ENCODE results near the gene COX7B2. TPM values are rescaled to one million over a fixed set of nuclear protein-coding genes. Genes with fewer than 3 reads are reported as not detected.

The COX7B2 gene
- total RNA-seq, 1 experiment from 2014 or later = not detected

DNA sequence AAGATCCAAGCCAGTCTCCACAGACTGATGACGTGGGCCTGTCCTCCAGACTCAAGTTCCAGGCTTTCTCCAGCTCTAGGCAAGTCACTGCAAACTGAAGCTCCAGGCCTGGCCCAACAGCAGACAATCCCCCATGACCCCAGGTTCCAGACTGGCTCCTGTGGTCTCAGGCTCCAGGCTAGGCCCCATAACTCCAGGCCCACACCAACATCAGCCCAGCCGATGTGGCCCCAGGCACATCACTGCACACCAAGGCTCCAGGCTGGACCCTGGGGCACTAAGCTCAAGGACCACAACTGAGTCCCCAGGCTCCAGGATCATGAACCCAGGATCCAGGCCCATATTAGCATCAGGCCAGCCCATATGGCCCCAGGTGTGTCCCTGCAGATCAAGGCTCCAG is 143.6 kb downstream of the COX7B2 start:
- ATAC-seq (no peak), DNase-seq (ENCODE audit: low read depth, low spot score) (no peak)
- Histone ChIP-seq H3K9ac (ENCODE audit: low read length) (no peak overlapping the region), H3K79me2 (ENCODE audit: insufficient read depth, low read length) (no peaks in the 10 kb centered on the region), H3K4me3 (replicated peaks in 1 of 2; ENCODE audit: low read depth in 1 of 2, low read length in 2 of 2) (no peak overlapping the region), H2AFZ (ENCODE audit: low read depth, low read length, poor library complexity, severe bottlenecking) (no peak overlapping the region), H3K4me2 (ENCODE audit: low read length) (no peak overlapping the region), H3K27ac (ENCODE audit: low read depth, low read length) (no peak overlapping the region), H3K9me2 (ENCODE audit: insufficient read depth) (no peaks in the 10 kb centered on the region), H4K20me1 (ENCODE audit: insufficient read depth) (no peaks in the 10 kb centered on the region), H3K36me3 (ENCODE audit: control insufficient read depth in 1 of 2, insufficient read depth in 2 of 2, low read length in 2 of 2) (no peaks in the 10 kb centered on the region), H3K9me3 (ENCODE audit: control insufficient read depth in 1 of 2, insufficient read depth in 1 of 2, low read depth in 1 of 2, low read length in 2 of 2) (peaks cover 0 to 13% of the 10 kb centered on the region in 2 experiments; a peak in 1 of 4 replicates), H3K27me3 (ENCODE audit: insufficient read depth, low read length) (no peaks in the 10 kb centered on the region), H3K4me1 (ENCODE audit: control insufficient read depth in 1 of 2, insufficient read depth in 2 of 2, low read length in 2 of 2) (no peaks in the 10 kb centered on the region)
- POLR2A ChIA-PET = no interaction called here
- BruUV-seq (replicated peaks) = no TSS peak
- intact Hi-C loops (cut with micrococcal nuclease) = no loop called here
- CTCF ChIA-PET = no interaction called here
- TF ChIP-seq, protein P1, sequence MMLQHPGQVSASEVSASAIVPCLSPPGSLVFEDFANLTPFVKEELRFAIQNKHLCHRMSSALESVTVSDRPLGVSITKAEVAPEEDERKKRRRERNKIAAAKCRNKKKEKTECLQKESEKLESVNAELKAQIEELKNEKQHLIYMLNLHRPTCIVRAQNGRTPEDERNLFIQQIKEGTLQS (IDR thresholded peaks at IDR 0.05) = no peak
- TF ChIP-seq EZH2phosphoT487 (IDR thresholded peaks at IDR 0.05; ENCODE audit: borderline replicate concordance) (no peak), SRF (IDR thresholded peaks at IDR 0.05; ENCODE audit: low read depth) (no peak), TCF7L2 (IDR thresholded peaks at IDR 0.05; ENCODE audit: borderline replicate concordance, extremely low read depth, insufficient read depth, insufficient read length) (no peak), RAD21 (IDR thresholded peaks at IDR 0.05; ENCODE audit: low read depth) (no peak), EZH2 (IDR thresholded peaks at IDR 0.05) (no peak), YY1 (IDR thresholded peaks at IDR 0.05; ENCODE audit: extremely low read depth, insufficient replicate concordance, low read depth, low read length) (no peak), CEBPB (IDR thresholded peaks at IDR 0.05; ENCODE audit: low read depth) (no peak), POLR2A (IDR thresholded peaks at IDR 0.05; ENCODE audit: borderline replicate concordance, extremely low read depth, insufficient read depth, insufficient read length) (no peak), JUND (IDR thresholded peaks at IDR 0.05) (no peak), CBX3 (IDR thresholded peaks at IDR 0.05; ENCODE audit: low read depth) (no peak), SP1 (IDR thresholded peaks at IDR 0.05; ENCODE audit: low read depth) (no peak), ZNF274 (IDR thresholded peaks at IDR 0.05; ENCODE audit: low read depth, low read length) (no peak), FOSL1 (IDR thresholded peaks at IDR 0.05; ENCODE audit: low read depth) (no peak), ZFX (IDR thresholded peaks at IDR 0.05) (no peak), POLR2AphosphoS5 (IDR thresholded peaks at IDR 0.05; ENCODE audit: low read depth, low read length) (no peak)
- TF ChIP-seq, protein P2, sequence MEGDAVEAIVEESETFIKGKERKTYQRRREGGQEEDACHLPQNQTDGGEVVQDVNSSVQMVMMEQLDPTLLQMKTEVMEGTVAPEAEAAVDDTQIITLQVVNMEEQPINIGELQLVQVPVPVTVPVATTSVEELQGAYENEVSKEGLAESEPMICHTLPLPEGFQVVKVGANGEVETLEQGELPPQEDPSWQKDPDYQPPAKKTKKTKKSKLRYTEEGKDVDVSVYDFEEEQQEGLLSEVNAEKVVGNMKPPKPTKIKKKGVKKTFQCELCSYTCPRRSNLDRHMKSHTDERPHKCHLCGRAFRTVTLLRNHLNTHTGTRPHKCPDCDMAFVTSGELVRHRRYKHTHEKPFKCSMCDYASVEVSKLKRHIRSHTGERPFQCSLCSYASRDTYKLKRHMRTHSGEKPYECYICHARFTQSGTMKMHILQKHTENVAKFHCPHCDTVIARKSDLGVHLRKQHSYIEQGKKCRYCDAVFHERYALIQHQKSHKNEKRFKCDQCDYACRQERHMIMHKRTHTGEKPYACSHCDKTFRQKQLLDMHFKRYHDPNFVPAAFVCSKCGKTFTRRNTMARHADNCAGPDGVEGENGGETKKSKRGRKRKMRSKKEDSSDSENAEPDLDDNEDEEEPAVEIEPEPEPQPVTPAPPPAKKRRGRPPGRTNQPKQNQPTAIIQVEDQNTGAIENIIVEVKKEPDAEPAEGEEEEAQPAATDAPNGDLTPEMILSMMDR (IDR thresholded peaks at IDR 0.05 in 2 of 3, conservative IDR thresholded peaks at IDR 0.05 in 1 of 3; ENCODE audit: borderline replicate concordance in 1 of 3, insufficient read depth in 1 of 3, low read depth in 2 of 3, low read length in 2 of 3) = no peak
- TF ChIP-seq, protein P3, sequence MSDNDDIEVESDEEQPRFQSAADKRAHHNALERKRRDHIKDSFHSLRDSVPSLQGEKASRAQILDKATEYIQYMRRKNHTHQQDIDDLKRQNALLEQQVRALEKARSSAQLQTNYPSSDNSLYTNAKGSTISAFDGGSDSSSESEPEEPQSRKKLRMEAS (IDR thresholded peaks at IDR 0.05) = no peak
- RAD21 ChIA-PET (ENCODE audit: low non-redundant PET in 1 of 2, low total read pairs in 2 of 2, uncharacterized antibody in 2 of 2, unreplicated experiment in 2 of 2) = no interaction called here

Data from HCT116 (cell line).